NAMALWA (cell line): ENCODE results near the gene MMP2.

Experiments
- DNase-seq: peaks from one replicate; pipeline ENCODE4 v3.0.0-alpha.2; 2015; ENCODE audit warnings: low spot score

MMP2 gene

DNA sequence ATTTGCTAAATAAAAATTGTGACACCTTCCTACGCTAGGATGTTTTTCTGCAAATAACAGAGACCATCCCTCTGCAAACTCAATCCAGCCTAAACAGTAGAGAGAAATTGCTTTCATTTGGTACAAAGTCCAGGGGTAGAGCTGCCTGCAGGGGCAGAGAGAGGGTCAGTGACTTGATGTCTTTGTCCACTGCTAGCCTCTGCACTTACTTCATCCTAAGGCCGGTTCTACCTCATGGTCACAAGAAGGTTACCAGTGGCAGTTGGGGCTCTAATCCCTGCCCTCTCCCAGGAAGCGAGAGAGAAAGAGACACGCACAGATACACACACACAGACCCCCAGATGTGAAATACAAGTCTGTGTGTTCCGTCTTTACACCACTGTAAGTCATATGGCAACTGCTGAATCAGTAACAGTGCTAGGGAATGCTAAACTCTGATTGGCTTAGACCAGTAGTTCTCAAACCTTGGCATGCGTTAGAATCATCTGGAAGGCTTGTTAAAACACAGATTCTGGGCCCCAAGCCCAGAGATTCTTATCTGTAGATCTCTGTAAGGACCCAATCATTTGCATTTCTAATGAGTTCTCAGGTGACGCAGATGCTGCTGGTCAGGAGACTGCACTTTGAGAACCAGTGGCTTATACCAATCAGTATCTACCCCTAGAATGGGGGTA is 16.8 kb downstream of the MMP2 start:
- no peak for DNase-seq

DNA sequence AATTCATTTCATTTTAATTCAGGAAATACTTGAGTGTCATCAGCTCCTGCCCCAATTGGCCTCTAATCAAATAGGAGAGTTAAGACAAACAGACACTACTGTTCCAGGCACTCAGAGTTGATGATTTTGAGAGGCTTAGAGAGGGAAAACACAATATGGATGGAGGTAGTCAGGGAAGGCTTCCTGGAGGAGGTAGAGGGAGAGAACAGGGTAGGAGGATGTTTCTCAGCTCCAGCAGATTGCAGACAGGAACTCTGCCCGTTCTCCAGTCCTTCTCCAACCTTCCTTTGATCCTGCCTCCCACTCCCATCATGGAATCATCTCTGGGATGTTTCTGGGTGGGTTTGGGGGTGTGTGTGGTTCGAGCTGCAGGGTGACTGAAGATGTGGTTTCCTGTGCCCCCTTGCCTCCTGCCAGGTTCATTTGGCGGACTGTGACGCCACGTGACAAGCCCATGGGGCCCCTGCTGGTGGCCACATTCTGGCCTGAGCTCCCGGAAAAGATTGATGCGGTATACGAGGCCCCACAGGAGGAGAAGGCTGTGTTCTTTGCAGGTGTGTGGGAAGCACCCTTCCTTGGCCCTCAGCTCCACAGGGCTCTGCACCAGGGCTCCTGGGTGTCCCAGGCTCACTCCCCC is 17.6 kb downstream of the MMP2 start:
- no peak for DNase-seq

DNA sequence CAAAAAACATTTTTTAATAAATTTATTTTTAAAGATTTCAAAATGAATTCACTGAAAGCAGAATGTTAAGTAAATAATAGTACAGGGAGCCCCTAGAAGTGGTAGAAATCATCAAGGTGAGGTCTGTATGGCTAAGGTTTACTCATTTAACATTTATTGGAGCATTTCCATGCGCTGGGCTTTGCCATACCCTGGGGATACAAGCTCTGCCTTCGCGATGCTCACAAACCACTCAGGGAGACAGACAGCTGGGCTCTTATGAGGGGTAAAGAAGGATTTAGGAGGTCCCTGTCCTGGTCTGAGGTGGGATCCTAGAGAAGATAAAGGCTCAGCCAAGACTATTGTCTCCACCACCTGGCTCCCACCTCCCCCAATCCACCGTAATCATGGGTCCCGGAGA is 18.6 kb downstream of the MMP2 start:
- no peak for DNase-seq

DNA sequence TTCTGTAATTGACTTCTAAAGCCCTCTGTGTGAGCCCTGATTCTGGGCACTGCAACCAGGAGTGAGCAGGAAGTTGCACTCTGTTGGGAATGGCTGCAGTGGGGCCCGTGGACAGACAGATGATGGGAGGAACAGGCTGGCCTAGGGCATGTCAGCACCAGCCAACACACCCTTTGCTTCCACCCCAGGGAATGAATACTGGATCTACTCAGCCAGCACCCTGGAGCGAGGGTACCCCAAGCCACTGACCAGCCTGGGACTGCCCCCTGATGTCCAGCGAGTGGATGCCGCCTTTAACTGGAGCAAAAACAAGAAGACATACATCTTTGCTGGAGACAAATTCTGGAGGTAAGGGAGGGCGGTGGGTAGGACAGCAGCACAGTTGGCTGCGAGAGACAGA is 19.1 kb downstream of the MMP2 start:
- DNase-seq = no peak

DNA sequence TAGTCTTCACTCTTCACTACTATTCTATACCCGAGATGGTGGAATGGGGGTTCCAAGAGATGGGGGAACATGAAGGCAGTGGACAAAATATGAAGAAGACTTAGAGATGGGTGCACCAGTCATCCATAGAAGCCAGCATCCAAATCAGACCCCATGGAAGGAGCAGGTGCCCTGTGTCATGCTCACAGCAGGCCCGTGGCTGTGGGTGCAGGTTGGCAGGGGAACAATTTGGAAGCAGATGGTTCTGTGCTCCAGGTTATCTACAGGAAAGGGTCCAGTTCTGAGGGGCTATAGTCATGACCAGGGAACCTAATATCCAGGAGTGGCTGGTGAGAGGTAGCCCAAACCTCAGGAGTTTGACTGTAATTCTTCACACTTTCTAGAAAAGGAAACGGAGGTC is 20.3 kb downstream of the MMP2 start:
- DNase-seq = no peak

DNA sequence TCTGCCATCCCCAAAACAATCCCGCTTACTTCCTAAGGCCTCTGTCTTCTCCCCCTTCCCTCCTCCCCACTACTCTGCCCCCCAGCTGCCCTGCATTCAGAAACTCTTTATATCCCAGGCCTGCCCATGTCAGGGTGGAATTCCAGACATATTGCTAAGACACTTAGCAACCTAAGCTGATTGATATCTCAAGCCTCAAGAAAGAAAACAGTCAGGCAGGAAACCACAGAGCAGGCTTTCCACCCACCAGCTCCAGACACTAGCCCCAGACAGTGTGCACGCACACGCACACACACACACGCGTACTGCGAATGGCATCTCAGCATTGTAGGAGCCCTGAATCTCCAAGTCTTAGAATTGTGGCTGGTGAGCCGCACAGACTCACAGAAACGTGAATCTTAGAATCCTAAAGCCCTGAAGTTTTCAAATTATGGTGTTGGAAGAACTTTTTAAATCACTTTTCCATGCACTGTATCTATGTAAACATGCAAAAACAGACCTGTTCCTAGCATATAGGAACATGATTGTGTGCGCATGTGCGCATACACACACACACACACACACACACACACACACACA is 21.0 kb downstream of the MMP2 start:
- DNase-seq = no peak

DNA sequence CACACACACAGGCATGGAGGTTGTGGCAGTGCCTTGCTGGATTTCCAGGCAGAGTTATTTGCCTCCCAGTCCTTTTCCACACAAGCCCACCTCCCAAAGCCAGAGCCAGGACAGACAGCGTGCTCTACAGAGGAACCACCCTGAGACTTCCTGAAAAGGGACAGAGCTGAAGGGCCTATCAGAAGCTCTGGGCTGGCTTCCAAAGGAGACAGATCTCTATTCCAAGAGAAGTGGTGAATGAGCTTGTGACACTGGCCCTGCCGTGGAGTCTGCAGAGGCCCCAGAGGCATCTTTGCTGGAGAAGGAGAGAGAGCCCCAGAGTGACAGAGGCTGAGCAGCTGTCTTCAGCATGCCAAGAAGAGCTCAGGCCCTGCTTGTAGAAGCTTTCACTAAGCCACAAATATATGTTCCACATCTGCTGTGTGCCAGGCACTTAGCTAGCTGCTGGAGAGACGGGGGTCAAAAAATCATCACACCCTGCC is 21.6 kb downstream of the MMP2 start:
- no peak for DNase-seq

DNA sequence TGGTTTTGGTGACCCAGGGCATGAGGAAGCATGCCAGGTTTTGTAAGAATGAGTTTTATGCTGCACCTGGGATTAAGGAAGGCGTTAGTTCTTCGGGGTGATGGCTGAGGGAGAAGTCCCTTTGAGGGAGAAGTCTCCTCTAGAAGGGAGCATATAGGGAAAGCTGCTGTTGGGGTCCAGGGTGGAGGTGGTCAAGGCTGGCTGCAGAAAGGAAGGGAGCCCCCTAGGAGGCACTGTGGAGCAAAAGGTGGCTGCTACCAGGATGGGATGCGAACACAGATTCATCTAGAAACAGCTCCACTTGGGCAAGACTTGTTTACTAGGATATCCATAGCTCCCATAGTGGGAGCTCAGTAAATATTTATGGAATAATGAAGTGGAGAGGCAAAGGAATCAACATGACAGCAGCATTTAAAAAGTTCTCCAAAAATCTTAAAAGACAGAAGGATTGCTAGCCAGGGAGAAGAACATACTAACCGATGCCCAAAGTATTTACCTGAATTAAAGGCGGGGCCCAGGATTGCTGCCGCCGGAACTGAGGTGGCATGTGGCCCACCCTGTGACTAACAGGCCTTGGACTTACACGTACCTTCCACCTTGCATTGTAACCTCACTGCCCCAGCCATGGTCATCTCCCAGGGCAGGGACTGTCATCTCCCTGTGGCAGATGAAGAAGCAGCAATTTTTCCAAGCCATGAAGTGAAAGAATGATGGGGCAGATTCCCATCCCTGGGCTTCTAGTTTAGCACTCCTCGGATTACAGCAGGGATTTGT is 22.7 kb downstream of the MMP2 start:
- DNase-seq = no peak

DNA sequence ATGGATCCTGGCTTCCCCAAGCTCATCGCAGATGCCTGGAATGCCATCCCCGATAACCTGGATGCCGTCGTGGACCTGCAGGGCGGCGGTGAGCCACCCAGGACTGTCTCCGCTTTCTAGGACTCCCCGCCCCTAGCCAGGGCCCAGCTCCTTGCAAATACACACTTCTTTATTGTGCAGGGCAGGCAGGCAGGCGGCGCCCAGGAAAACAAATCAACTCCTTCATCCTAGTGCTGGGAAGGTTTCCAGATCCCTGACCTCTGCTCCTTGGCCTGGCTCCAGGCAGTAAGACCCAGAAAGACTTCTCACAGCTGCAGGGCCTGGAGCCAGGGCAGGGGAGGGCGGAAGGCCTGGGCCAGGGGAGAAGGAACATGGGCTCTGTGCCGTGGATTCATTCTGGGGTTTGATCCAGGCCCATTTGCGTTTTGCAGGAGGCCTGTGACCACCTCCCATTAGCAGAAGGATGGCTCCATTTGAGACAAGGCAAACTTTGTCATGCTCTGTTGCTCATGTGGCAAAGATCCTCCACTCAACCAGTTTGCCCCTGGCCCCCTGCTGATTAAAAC is 23.9 kb downstream of the MMP2 start:
- no peak for DNase-seq

DNA sequence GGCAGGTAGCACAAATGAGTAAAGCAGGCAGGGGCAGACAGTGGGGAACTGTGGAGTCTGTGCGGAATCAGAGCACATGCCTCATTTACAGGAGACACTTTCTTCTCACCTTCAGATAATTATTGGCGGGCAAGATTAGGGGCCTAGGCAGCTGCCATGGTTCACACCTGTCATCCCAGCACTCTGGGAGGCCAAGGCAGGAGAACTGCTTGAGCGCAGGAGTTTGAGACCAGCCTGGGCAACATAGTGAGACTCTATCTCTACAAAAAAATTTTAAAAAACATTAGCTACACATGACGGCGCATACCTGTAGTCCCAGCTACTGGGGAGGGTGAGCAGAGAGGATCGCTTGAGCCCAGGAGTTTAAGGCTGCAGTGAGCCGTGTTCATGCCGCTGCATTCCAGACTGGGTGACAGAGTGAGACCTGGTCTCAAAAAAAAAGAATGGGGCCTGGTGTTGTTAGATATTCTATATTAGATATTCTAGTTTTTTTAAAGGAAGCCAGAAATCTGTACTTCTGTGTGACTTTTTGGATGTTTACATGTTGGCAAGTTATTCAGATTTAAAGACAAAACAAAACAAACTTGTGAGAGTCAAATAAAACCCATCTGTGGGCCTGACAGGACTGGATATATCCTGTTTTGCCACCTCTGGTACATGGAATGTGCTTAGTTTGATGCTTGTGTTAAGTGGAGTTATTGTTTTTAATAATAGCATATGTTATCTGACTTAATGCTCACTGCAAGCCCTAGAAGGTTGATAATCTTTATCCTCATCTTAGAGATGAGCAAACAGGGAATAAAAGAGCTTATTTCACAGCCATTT is 24.9 kb downstream of the MMP2 start:
- DNase-seq = no peak

DNA sequence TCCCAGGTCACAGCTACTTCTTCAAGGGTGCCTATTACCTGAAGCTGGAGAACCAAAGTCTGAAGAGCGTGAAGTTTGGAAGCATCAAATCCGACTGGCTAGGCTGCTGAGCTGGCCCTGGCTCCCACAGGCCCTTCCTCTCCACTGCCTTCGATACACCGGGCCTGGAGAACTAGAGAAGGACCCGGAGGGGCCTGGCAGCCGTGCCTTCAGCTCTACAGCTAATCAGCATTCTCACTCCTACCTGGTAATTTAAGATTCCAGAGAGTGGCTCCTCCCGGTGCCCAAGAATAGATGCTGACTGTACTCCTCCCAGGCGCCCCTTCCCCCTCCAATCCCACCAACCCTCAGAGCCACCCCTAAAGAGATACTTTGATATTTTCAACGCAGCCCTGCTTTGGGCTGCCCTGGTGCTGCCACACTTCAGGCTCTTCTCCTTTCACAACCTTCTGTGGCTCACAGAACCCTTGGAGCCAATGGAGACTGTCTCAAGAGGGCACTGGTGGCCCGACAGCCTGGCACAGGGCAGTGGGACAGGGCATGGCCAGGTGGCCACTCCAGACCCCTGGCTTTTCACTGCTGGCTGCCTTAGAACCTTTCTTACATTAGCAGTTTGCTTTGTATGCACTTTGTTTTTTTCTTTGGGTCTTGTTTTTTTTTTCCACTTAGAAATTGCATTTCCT is 26.5 kb downstream of the MMP2 start:
- DNase-seq = no peak

DNA sequence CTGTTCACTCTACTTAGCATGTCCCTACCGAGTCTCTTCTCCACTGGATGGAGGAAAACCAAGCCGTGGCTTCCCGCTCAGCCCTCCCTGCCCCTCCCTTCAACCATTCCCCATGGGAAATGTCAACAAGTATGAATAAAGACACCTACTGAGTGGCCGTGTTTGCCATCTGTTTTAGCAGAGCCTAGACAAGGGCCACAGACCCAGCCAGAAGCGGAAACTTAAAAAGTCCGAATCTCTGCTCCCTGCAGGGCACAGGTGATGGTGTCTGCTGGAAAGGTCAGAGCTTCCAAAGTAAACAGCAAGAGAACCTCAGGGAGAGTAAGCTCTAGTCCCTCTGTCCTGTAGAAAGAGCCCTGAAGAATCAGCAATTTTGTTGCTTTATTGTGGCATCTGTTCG is 27.1 kb downstream of the MMP2 start:
- no peak for DNase-seq

DNA sequence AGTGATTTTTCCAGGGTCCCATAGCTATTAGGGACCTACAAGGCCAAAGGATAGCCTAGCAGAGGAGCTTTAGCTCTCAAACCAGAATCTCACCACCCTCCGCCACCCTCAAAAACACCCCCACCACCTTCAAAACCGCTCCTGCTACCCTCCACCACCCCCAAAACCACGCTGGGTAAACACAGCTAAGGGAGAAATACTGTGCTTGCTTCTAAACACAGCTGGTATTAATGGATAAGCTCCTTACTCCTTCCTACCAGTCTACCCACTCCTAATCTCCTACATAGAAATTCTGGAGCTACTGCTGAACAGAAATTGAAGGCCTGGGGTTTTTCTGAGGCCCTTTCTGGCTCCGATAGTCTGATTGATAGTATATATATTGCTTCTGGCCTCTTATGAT is 27.7 kb downstream of the MMP2 start:
- no peak for DNase-seq

DNA sequence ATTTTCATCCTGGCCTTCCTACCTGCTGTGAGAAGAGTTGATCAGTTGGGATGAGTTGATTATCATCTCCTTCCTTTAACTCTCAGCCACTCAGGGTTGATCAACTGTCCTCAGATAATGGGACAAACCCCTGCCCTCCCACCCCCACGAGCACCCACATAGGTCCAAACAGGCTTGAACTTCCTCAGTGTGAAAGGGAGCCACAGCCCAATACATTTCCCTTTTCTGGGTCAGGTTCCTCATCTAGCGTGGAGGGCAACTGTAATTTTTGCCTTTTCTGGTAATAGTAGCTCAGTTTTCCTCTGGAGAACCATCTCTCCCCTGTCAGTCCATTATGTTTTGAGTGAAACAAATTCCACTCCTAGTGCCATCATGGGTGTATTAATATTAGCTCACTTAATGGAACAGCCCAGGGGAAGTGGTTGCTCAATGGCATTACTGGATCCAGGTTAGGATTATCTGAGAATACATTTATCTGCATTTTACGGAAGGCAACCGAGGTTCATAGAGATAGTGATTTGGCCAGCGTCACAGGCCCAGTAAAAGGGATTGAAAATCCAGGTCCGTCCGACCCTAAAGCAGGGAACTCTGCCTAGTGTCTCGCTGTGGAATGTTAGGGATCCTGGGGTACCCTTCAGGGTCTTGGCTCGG is 29.4 kb downstream of the MMP2 start:
- DNase-seq = no peak

DNA sequence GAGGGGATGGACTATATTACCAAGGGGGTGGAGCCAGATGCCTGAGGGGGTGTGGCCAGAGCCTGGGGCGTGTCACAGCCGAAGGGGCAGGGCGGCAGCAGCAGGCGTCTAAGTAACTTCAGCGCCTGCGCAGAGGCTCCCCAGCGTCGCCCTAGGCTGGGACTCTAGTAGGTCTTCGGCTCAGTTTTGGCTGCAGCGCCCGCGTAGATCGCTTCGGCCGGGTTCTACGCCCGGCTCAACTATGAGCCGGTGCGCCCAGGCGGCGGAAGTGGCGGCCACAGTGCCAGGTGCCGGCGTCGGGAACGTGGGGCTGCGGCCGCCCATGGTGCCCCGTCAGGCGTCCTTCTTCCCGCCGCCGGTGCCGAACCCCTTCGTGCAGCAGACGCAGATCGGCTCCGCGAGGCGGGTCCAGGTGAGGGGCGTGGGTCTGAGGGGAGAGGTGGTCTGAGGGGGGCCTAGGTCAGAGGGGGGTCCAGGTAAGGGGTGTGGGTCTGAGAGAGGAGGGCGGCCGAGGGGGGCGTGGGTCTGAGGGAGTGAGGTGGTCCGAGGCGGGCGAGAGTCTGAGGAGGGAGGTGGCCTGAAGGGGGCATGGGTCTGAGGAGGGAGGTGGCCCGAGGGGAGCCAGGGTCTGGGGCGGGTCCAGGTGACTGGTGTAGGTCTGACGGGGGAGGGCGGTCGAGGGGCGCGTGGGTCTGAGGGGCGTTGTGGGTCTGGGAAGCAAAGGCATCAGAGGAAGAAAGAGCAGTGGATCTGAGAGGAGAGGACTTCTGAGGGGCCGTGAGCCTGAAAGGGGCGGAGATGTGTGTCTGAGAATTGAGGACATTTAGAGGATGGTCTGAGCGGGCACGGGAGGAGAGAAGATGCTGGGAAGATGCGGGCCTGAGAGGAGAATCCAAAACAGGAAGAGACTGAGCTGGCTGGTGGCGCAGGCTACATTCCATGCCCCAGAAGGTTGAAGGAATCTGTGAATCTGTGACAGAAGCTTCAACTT is 30.2 kb downstream of the MMP2 start, which contains the start of gene LPCAT2:
Gene LPCAT2 (plus strand): TSS at position 132 of the 991 bp plus-strand sequence. CDS start 110 bp downstream, at position 242.
- DNase-seq = no peak

DNA sequence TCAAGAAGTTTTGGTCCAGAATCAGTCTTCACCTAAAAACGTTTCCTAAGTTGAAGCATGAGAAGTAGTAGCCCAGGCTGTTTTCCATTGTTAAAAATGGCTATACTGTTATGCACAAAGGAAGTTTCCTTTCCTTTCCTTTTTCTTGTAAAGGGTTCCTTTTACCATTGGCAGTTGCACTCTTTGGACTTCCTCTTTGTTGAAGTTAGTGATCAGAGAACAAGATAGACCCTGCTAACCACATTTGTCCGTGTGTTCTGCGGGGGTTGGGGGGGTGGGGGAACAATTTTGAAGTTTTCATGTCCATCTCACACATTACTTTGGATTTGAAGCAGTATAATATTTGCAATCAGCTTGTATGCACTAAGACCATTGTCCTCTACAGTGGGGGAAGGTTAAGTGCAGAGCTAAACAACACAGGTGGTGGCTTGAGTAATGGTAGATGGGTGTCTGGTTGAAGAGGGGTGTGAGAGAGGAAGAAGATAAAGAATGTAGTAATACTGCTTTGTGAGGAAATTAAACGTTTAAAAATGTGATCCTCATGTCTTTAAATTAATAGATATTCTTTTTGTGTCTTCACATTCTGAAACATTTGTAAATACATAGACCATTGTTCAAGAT is 31.3 kb downstream of the MMP2 start:
- DNase-seq = no peak

DNA sequence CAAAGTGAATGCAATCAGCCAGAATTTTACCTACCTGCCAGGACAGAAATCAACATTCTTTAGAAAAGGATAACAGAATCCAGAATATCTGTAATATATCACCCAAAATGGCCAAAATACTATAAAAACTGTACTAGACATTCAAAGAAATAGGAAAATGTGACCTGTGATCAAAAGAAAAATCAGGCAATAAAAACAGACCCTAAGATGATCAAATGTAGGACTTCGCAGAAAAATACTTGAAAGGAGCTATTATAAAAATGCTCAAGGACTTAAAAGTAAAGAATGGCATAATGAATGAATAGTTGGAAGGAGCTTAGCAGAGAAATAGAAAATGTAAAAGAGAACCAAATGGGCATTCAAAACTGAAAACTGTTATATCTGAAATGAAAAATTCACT is 33.9 kb downstream of the MMP2 start:
- no peak for DNase-seq

DNA sequence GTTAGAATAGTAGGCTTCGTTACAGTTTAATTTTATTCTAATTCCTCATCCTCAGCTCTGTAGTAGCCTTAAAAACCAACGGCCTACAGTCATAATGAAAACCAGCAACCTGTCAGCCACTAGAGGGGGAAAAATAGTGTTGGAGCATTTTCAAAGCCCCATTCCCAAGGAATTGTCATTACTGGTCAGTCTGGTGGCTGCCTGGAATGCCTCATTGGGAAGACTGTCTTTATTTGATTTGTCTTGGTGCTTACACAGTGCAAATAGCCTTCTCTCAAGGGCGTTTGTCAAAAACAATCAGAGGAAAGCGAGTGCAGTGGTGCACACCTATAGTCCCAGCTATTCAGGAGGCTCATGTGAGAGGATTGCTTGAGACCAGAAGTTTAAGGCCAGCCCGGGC is 34.6 kb downstream of the MMP2 start:
- no peak for DNase-seq

DNA sequence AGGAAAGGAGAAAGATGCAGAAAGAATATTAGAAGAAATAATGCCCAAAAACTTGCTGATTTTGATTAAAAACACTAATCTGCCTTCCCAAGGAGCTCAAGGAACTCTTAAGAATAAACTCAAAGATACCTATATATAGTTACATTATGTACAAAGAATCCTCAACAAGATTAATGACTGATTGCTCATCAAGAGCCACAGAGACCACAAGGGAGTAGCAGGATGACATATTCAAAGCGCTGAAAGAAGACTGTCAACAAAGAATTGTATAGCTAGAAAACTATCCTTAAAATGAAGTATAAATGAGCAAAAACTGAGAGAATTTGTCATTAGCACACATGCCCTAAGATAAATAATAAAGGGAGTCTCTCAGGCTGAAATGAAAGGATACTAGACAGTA is 36.1 kb downstream of the MMP2 start:
- DNase-seq = no peak
